GM12878 (cell line): Measurements from ENCODE around the gene TMEM25. TPM values are rescaled to one million over a fixed set of nuclear protein-coding genes. Genes with fewer than 3 reads are reported as not detected.

Experiments used
- ATAC-seq: fragments of 200-7000 bp; cut with Tn5 transposase; 3 replicates; pipeline ENCODE4 v1.9.1; 2020; ENCODE audit warnings: mild to moderate bottlenecking, moderate library complexity
- BruUV-seq: library from RNA; stranded (reverse); fragments of 400-500 nt; replicated peaks from 2 replicates; lab custom pipeline; 2021; lab: Mats Ljungman, UMichigan
- CTCF ChIA-PET: fragments of 300-600 bp; sonication (Branson Sonifier 250); formaldehyde crosslinking; extraction: SDS; loops from one replicate; lab custom pipeline; 2021; ENCODE audit warnings: inconsistent platforms; lab: Yijun Ruan, JAX
- POLR2A ChIA-PET: fragments of 350-600 bp; formaldehyde crosslinking; extraction: SDS; loops from one replicate; lab custom pipeline; 2021; ENCODE audit warnings: inconsistent platforms; lab: Charles Lee
- RAD21 ChIA-PET: fragments of 300-600 bp; sonication (Branson Sonifier 250); formaldehyde crosslinking; loops from one replicate; lab custom pipeline; 2023; ENCODE audit warnings: antibody characterized with exemption; ENCODE audit not compliant: unreplicated experiment; lab: Charles Lee
- SMC1A ChIA-PET: fragments of 300-600 bp; sonication (Branson Sonifier 250); formaldehyde crosslinking; loops from one replicate; lab custom pipeline; 2023; ENCODE audit not compliant: unreplicated experiment, uncharacterized antibody; lab: Charles Lee
- DNase-seq: peaks from one replicate; pipeline ENCODE4 v3.0.0-alpha.2; 2011; ENCODE audit warnings: low read depth, low spot score
- FAIRE-seq: peaks from 3 replicates; lab custom pipeline; 2011; peaks lifted over from hg19 to GRCh38; lab: Jason Lieb, UNC
- H2AFZ ChIP-seq: 2 replicates; pipeline ENCODE4 v1.6.0; 2011; ENCODE audit warnings: low read depth, low read length, control low read depth; ENCODE audit not compliant: control insufficient read depth
- H3K27ac ChIP-seq: 2 replicates; pipeline ENCODE4 v1.5.1; 2011; ENCODE audit warnings: control low read depth; ENCODE audit not compliant: control insufficient read depth, insufficient read depth
- H3K27me3 ChIP-seq, 2 experiments: replicated peaks in 1 of 2; 2 replicates each; pipeline versions ENCODE4 v1.6.0 to v1.6.1; 2011; ENCODE audit warnings: low read length in 1 of 2; ENCODE audit not compliant: control insufficient read depth in 2 of 2, insufficient read depth in 2 of 2
- H3K36me3 ChIP-seq, 2 experiments: 2 replicates each; pipeline ENCODE4 v1.5.1; 2011; ENCODE audit warnings: low read length in 1 of 2; ENCODE audit not compliant: control insufficient read depth in 2 of 2, insufficient read depth in 2 of 2
- H3K4me1 ChIP-seq: 2 replicates; pipeline ENCODE4 v1.6.1; 2011; ENCODE audit warnings: mild to moderate bottlenecking, low read length, moderate library complexity, mixed read lengths; ENCODE audit not compliant: control insufficient read depth, insufficient read depth
- H3K4me2 ChIP-seq: 2 replicates; pipeline ENCODE4 v1.6.0; 2011; ENCODE audit warnings: control low read depth; ENCODE audit not compliant: control insufficient read depth, insufficient read depth
- H3K4me3 ChIP-seq: fragments of 200-600 bp; sonication (generic); 2 replicates; pipeline ENCODE4 v1.5.1; 2016
- H3K79me2 ChIP-seq: 2 replicates; pipeline ENCODE4 v1.6.0; 2011; ENCODE audit warnings: low read length; ENCODE audit not compliant: control insufficient read depth, insufficient read depth
- H3K9ac ChIP-seq: 2 replicates; pipeline ENCODE4 v1.8.0; 2011; ENCODE audit warnings: low read length, control low read depth, mixed read lengths; ENCODE audit not compliant: control insufficient read depth, insufficient read depth
- H3K9me3 ChIP-seq: replicated peaks from 3 replicates; pipeline ENCODE4 v1.5.1; 2011; ENCODE audit warnings: mild to moderate bottlenecking, low read length; ENCODE audit not compliant: control insufficient read depth, insufficient read depth
- H4K20me1 ChIP-seq: 2 replicates; pipeline ENCODE4 v1.6.0; 2011; ENCODE audit not compliant: control insufficient read depth, insufficient read depth
- BRCA1 ChIP-seq: IDR thresholded peaks from 2 replicates; pipeline ENCODE4 v1.6.1; 2011; ENCODE audit warnings: low read depth, low read length, improper control_type of control experiment
- ELK1 ChIP-seq: IDR thresholded peaks from 2 replicates; pipeline ENCODE4 v1.6.1; 2012; ENCODE audit warnings: low read depth, low read length, improper control_type of control experiment
- ESRRA ChIP-seq: IDR thresholded peaks from 2 replicates; pipeline ENCODE4 v1.6.1; 2012; ENCODE audit warnings: mild to moderate bottlenecking, low read length, improper control_type of control experiment
- NRF1 ChIP-seq: conservative IDR thresholded peaks from 2 replicates; pipeline ENCODE4 v1.6.1; 2011; ENCODE audit warnings: mild to moderate bottlenecking, low read depth, low read length, improper control_type of control experiment
- RAD21 ChIP-seq: IDR thresholded peaks from 2 replicates; pipeline ENCODE4 v1.6.1; 2011; ENCODE audit warnings: mild to moderate bottlenecking, low read depth, low read length, moderate library complexity; ENCODE audit not compliant: insufficient read depth
- RB1 ChIP-seq: fragments of 450-650 bp; formaldehyde crosslinking; IDR thresholded peaks from 2 replicates; pipeline ENCODE4 v1.6.1; 2017; ENCODE audit warnings: mild to moderate bottlenecking, borderline replicate concordance
- RELA ChIP-seq: fragments of 450-650 bp; IDR thresholded peaks from 2 replicates; pipeline ENCODE4 v1.8.0; 2014; ENCODE audit warnings: borderline replicate concordance; ENCODE audit not compliant: partially characterized antibody
- SMARCA5 ChIP-seq: fragments of 450-650 bp; IDR thresholded peaks from 2 replicates; pipeline ENCODE4 v1.6.1; 2017; ENCODE audit warnings: mild to moderate bottlenecking
- SREBF1 ChIP-seq: IDR thresholded peaks from 2 replicates; pipeline ENCODE4 v1.6.1; 2012; ENCODE audit warnings: mild to moderate bottlenecking, low read length
- SREBF2 ChIP-seq: IDR thresholded peaks from 2 replicates; pipeline ENCODE4 v1.6.1; 2012; ENCODE audit warnings: mild to moderate bottlenecking, low read length
- STAT3 ChIP-seq: IDR thresholded peaks from 2 replicates; pipeline ENCODE4 v1.6.1; 2011; ENCODE audit warnings: low read depth, low read length, improper control_type of control experiment
- TCF12 ChIP-seq: IDR thresholded peaks from 2 replicates; pipeline ENCODE4 v1.6.1; 2011; ENCODE audit warnings: low read depth, mild to moderate bottlenecking, low read length
- WGBS: methylation state at CpG from one replicate; pipeline ENCODE4 v1.1.6; 2016; ENCODE audit warnings: low lambda C conversion rate; ENCODE audit not compliant: insufficient replicate concordance, insufficient coverage; ENCODE audit errors: missing lambda C conversion rate; 5-methylcytosine and 5-hydroxymethylcytosine counted together
- in situ Hi-C: fragments of 300-500 bp; cut with MboI; formaldehyde crosslinking; loops from 9 replicates; pipeline ENCODE4 v1.14.3; 2018; ENCODE audit warnings: mixed read lengths
- intact Hi-C: fragments of 100-400 bp; cut with micrococcal nuclease; formaldehyde crosslinking; loops from one replicate; pipeline ENCODE4 v1.14.2; 2022; ENCODE audit not compliant: unreplicated experiment
- polyA plus RNA-seq, 11 experiments: library from polyadenylated mRNA; depleted of rRNA in 4 of 11; unstranded in 6 of 11; stranded (reverse) in 5 of 11; fragments of >200 nt; fragmentation: Nextera tagmentation in 4 of 11; fragmentation: Illumina TruSeq in 1 of 11; extraction: Ambion mirVana in 4 of 11; extraction: Trizol in 1 of 11; gene quantifications; 1 replicate in 1 of 11; 2 replicates in 10 of 11; pipeline versions ENCODE4 v1.2.1 to v1.2.3, GENCODE V29; 2011 to 2016; ENCODE audit warnings: inconsistent platforms in 2 of 11, missing spikeins in 2 of 11, low read depth in 1 of 11
- total RNA-seq, 4 experiments: library from RNA; depleted of rRNA in 3 of 4; stranded (reverse); fragments of >200 nt in 3 of 4; fragmentation: Illumina TruSeq in 1 of 4; extraction: Trizol in 1 of 4; gene quantifications; 2 replicates each; pipeline versions ENCODE4 v1.2.1 to v1.2.3, GENCODE V29; 2013 to 2021

Gene TMEM25
- total and polyA plus RNA-seq, 10 of the 15 experiments (the other 5 are each of a cell fraction or from before 2014, with no cell fraction given): 1.4 to 13.9 (median 7.8) TPM

GRCh38 chr11:118560806-118561205 is 29.8 kb downstream of the TMEM25 start:
- POLR2A ChIA-PET: no interaction called here
- TF ChIP-seq ELK1 (no peak), NRF1 (no peak), RB1 (no peak), STAT3 (no peak), SREBF1 (no peak), TCF12 (no peak), RAD21 (no peak), BRCA1 (no peak), SMARCA5 (no peak), RELA (no peak), ESRRA (no peak), SREBF2 (no peak)
- 73% methylated on average over 4 of the region's 4 CpGs for WGBS

More at GRCh38 chr11:118560806-118561205, 29.8 kb downstream of the TMEM25 start:
- RAD21 ChIA-PET: no interaction called here
- intact Hi-C loops (no loop called here), in situ Hi-C loops (no loop called here)
- no peak overlapping the region for H3K27ac ChIP-seq
- CTCF ChIA-PET: no interaction called here
- 0 out of 2 replicates have a peak, but pooled peaks cover 4% of the 10 kb centered on the region for H3K4me1 ChIP-seq
- no peaks in the 10 kb centered on the region for H4K20me1 ChIP-seq
- no TSS peak for BruUV-seq
- no peak overlapping the region for H3K4me3 ChIP-seq
- DNase-seq: no peak
- no peaks in the 10 kb centered on the region; the same call in 1 of the 2 replicates for H3K79me2 ChIP-seq
- SMC1A ChIA-PET: no interaction called here
- H3K27me3 ChIP-seq: no peaks in the 10 kb centered on the region
- H3K9me3 ChIP-seq: no peaks in the 10 kb centered on the region
- H3K36me3 ChIP-seq: no peaks in the 10 kb centered on the region; a peak in 1 of 4 replicates
- no peak for ATAC-seq
- no peak for FAIRE-seq
- H3K9ac ChIP-seq: no peak overlapping the region
- H2AFZ ChIP-seq: no peak overlapping the region
- H3K4me2 ChIP-seq: no peak overlapping the region
